ENCODE data around the gene KIAA1328. TPM values are rescaled to one million over a fixed set of nuclear protein-coding genes. Genes with fewer than 3 reads are reported as not detected.

Gene KIAA1328
- total and polyA plus RNA-seq, 3 donors from 2014 or later, result 19.9 to 48.7 (median 35.0) TPM

GRCh38 chr18:37261246-37261840, 432.4 kb downstream of the KIAA1328 start:
- H3K36me3 ChIP-seq (ENCODE audit: low read depth, missing control alignments), result no peaks in the 10 kb centered on the region
- H3K9me3 ChIP-seq, result no peaks in the 10 kb centered on the region
- H3K4me3 ChIP-seq, result no peak overlapping the region
- 75 to 97% methylated on average over 2 to 11 of the region's 11 CpGs for WGBS, 2 donors
- DNase-seq, result no peak
- no peaks in the 10 kb centered on the region for H3K27me3 ChIP-seq
- H3K4me1 ChIP-seq, result no peaks in the 10 kb centered on the region
- no peak overlapping the region for H3K27ac ChIP-seq
- intact Hi-C loops (cut with DNase I; ENCODE audit: low total_unique reads), result no loop called here
- TF ChIP-seq, protein P1, sequence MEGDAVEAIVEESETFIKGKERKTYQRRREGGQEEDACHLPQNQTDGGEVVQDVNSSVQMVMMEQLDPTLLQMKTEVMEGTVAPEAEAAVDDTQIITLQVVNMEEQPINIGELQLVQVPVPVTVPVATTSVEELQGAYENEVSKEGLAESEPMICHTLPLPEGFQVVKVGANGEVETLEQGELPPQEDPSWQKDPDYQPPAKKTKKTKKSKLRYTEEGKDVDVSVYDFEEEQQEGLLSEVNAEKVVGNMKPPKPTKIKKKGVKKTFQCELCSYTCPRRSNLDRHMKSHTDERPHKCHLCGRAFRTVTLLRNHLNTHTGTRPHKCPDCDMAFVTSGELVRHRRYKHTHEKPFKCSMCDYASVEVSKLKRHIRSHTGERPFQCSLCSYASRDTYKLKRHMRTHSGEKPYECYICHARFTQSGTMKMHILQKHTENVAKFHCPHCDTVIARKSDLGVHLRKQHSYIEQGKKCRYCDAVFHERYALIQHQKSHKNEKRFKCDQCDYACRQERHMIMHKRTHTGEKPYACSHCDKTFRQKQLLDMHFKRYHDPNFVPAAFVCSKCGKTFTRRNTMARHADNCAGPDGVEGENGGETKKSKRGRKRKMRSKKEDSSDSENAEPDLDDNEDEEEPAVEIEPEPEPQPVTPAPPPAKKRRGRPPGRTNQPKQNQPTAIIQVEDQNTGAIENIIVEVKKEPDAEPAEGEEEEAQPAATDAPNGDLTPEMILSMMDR (IDR thresholded peaks at IDR 0.05), result no peak
- TF ChIP-seq POLR2A (IDR thresholded peaks at IDR 0.05), result no peak

- H3K4me3 ChIP-seq, result no peak overlapping the region
- no peak for TF ChIP-seq POLR2A (IDR thresholded peaks at IDR 0.05)
- TF ChIP-seq, protein P1 (IDR thresholded peaks at IDR 0.05), result no peak
- H3K4me1 ChIP-seq, result no peaks in the 10 kb centered on the region
- intact Hi-C loops (cut with DNase I; ENCODE audit: low total_unique reads), result no loop called here
- WGBS, 2 donors, result 84 to 90% methylated on average over 8 of the region's 8 CpGs
- DNase-seq, result no peak
- no peaks in the 10 kb centered on the region for H3K9me3 ChIP-seq
- no peak overlapping the region for H3K27ac ChIP-seq
- no peaks in the 10 kb centered on the region for H3K27me3 ChIP-seq
- H3K36me3 ChIP-seq (ENCODE audit: low read depth, missing control alignments), result no peaks in the 10 kb centered on the region
Measured at GRCh38 chr18:37261988-37262387, 433.1 kb downstream of the KIAA1328 start.

DNA sequence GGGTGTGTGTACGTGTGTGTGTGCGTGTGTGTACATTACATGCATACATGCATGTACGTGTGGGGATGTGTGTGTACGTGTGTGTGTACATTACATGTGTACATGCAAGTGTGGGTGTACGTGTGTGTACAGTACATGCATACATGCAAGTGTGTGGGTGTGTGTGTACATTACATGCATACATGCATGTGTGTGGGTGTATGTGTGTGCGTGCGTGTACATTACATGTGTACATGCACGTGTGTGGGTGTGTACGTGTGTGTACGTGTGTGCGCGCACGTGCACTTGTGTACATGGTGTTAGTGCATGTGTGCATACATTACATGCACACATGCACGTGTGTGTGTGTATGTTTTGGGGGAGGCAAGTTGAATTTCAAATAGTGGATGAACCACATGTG, 436.0 kb downstream of the KIAA1328 start:
- Histone ChIP-seq H3K27ac (no peak overlapping the region), H3K36me3 (ENCODE audit: low read depth, missing control alignments) (no peaks in the 10 kb centered on the region), H3K9me3 (no peaks in the 10 kb centered on the region), H3K27me3 (no peaks in the 10 kb centered on the region), H3K4me3 (no peak overlapping the region), H3K4me1 (no peaks in the 10 kb centered on the region)
- TF ChIP-seq, protein P1 (IDR thresholded peaks at IDR 0.05), result no peak
- no peak for TF ChIP-seq POLR2A (IDR thresholded peaks at IDR 0.05)
- intact Hi-C loops (cut with DNase I; ENCODE audit: low total_unique reads), result no loop called here
- no peak for DNase-seq
- 89% methylated on average over 14 of the region's 14 CpGs for WGBS, 2 donors

GRCh38 chr18:37265382-37265781, 436.5 kb downstream of the KIAA1328 start:
- H3K27me3 ChIP-seq, result no peaks in the 10 kb centered on the region
- DNase-seq, result no peak
- no peaks in the 10 kb centered on the region for H3K36me3 ChIP-seq (ENCODE audit: low read depth, missing control alignments)
- WGBS, 2 donors, result 68 to 72% methylated on average over 2 of the region's 2 CpGs
- H3K4me3 ChIP-seq, result no peak overlapping the region
- H3K4me1 ChIP-seq, result no peaks in the 10 kb centered on the region
- intact Hi-C loops (cut with DNase I; ENCODE audit: low total_unique reads), result no loop called here
- H3K27ac ChIP-seq, result no peak overlapping the region
- H3K9me3 ChIP-seq, result no peaks in the 10 kb centered on the region
- TF ChIP-seq, protein P1 (IDR thresholded peaks at IDR 0.05), result no peak
- no peak for TF ChIP-seq POLR2A (IDR thresholded peaks at IDR 0.05)

DNA sequence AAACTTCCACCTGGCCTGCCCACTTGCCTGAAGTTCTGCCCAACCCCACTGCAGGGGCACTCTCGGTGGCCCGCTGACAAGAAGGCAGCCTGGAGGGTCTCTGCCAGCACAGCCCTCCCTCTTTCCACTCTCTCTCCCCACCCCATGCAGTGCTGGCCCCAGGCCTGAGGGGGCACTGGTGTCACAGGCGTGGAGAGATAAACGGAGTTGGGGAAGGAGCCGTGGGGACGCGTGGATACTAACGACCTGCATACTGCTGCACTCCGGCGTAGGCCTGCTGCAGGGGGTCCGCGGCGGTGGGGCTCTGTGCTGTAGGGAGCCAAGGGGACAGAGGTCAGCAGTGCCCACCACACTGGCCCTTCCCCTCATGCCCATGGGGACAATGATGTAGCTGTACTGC, 437.4 kb downstream of the KIAA1328 start:
- no peak for TF ChIP-seq POLR2A (IDR thresholded peaks at IDR 0.05)
- TF ChIP-seq, protein P1 (IDR thresholded peaks at IDR 0.05), result no peak
- H3K27me3 ChIP-seq, result no peaks in the 10 kb centered on the region
- 68 to 79% methylated on average over 11 to 13 of the region's 13 CpGs for WGBS, 2 donors
- no peak overlapping the region for H3K27ac ChIP-seq
- no peaks in the 10 kb centered on the region for H3K36me3 ChIP-seq (ENCODE audit: low read depth, missing control alignments)
- intact Hi-C loops (cut with DNase I; ENCODE audit: low total_unique reads), result no loop called here
- H3K4me3 ChIP-seq, result no peak overlapping the region
- no peaks in the 10 kb centered on the region for H3K4me1 ChIP-seq
- no peak for DNase-seq
- no peaks in the 10 kb centered on the region for H3K9me3 ChIP-seq
